ENCODE data around the gene GYPC.

- TF ChIP-seq, protein P1, sequence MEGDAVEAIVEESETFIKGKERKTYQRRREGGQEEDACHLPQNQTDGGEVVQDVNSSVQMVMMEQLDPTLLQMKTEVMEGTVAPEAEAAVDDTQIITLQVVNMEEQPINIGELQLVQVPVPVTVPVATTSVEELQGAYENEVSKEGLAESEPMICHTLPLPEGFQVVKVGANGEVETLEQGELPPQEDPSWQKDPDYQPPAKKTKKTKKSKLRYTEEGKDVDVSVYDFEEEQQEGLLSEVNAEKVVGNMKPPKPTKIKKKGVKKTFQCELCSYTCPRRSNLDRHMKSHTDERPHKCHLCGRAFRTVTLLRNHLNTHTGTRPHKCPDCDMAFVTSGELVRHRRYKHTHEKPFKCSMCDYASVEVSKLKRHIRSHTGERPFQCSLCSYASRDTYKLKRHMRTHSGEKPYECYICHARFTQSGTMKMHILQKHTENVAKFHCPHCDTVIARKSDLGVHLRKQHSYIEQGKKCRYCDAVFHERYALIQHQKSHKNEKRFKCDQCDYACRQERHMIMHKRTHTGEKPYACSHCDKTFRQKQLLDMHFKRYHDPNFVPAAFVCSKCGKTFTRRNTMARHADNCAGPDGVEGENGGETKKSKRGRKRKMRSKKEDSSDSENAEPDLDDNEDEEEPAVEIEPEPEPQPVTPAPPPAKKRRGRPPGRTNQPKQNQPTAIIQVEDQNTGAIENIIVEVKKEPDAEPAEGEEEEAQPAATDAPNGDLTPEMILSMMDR (conservative IDR thresholded peaks at IDR 0.05; ENCODE audit: low read length), result no peak
- TF ChIP-seq EZH2phosphoT487 (IDR thresholded peaks at IDR 0.05; ENCODE audit: borderline replicate concordance), result no peak
Measured at GRCh38 chr2:126707941-126708340, 52.0 kb downstream of the GYPC start.
